Lower leg skin (tissue), 4 donors: ENCODE data around the gene DISP3. TPM values are rescaled to one million over a fixed set of nuclear protein-coding genes. Genes with fewer than 3 reads are reported as not detected.
A peak's percentile ranks its signal among the peaks of the same experiment; 100 is the strongest.

Experiments
- DNase-seq, 2 donors: peaks; one replicate each; pipeline ENCODE4 v3.0.0-alpha.2; 2019; ENCODE audit warnings: low spot score in 2 of 2
- H3K4me3 ChIP-seq: fragments of 200-600 bp; sonication (generic); 2 replicates; pipeline ENCODE4 v1.5.1; 2017; ENCODE audit warnings: mild to moderate bottlenecking, low read depth; ENCODE audit not compliant: poor library complexity, severe bottlenecking
- CTCF ChIP-seq, 3 donors: fragments of 450-650 bp; IDR thresholded peaks; one replicate each; pipeline ENCODE4 v1.5.1; 2016; ENCODE audit warnings: antibody characterized with exemption in 3 of 3, mild to moderate bottlenecking in 3 of 3, moderate library complexity in 2 of 3
- POLR2A ChIP-seq, 2 donors: fragments of 450-650 bp; IDR thresholded peaks; one replicate each; pipeline ENCODE4 v1.6.1; 2016 to 2017; ENCODE audit warnings: antibody characterized with exemption in 2 of 2, mild to moderate bottlenecking in 1 of 2, moderate library complexity in 1 of 2
- WGBS, 2 donors: methylation state at CpG; one replicate each; pipeline ENCODE4 v1.1.5; 2018; 5-methylcytosine and 5-hydroxymethylcytosine counted together
- intact Hi-C: fragments of 100-400 bp; cut with DNase I; formaldehyde crosslinking; loops from one replicate; pipeline ENCODE4 v1.15.0; 2023; ENCODE audit warnings: low total_unique reads
- total RNA-seq, 4 donors: library from RNA; depleted of rRNA; stranded (reverse); fragments of >200 nt; gene quantifications; one replicate each; pipeline ENCODE4 v1.1.0, GENCODE V29; 2016

The DISP3 gene
- total RNA-seq, result not detected

- H3K4me3 ChIP-seq, result peak within 1 kb of the TSS; percentile 13
- TF ChIP-seq POLR2A (IDR thresholded peaks at IDR 0.05), result no peak
- no peak for TF ChIP-seq CTCF (IDR thresholded peaks at IDR 0.05)
- 0 to 1% methylated on average over 6 to 71 of the region's 96 CpGs for WGBS, 2 donors
- intact Hi-C loops, result no loop called here
- no peak for DNase-seq
Observed at GRCh38 chr1:11478571-11479374, at the start of gene DISP3. TSS of gene DISP3 (plus strand) at chr1:11479155. CDS start at chr1:11500993, 21,838 bp downstream.

- no peak overlapping the region for H3K4me3 ChIP-seq
- 77 to 78% methylated on average over 5 to 6 of the region's 6 CpGs for WGBS, 2 donors
- no peak for DNase-seq
- no peak for TF ChIP-seq CTCF (IDR thresholded peaks at IDR 0.05)
- no peak for TF ChIP-seq POLR2A (IDR thresholded peaks at IDR 0.05)
- intact Hi-C loops, result no loop called here
Observed at GRCh38 chr1:11429226-11429625, 49.7 kb upstream of the DISP3 start.

- intact Hi-C loops, result no loop called here
- DNase-seq, result no peak
- H3K4me3 ChIP-seq, result no peak overlapping the region
- WGBS, 2 donors, result 87 to 88% methylated on average over 10 of the region's 10 CpGs
- no peak for TF ChIP-seq POLR2A (IDR thresholded peaks at IDR 0.05)
- TF ChIP-seq CTCF (IDR thresholded peaks at IDR 0.05), result no peak
Observed at GRCh38 chr1:11429935-11430334, 49.0 kb upstream of the DISP3 start.

- no peak overlapping the region for H3K4me3 ChIP-seq
- 76 to 78% methylated on average over 16 of the region's 16 CpGs for WGBS, 2 donors
- intact Hi-C loops, result no loop called here
- TF ChIP-seq POLR2A (IDR thresholded peaks at IDR 0.05) (no peak), CTCF (IDR thresholded peaks at IDR 0.05) (no peak)
- no peak for DNase-seq
Observed at GRCh38 chr1:11431941-11432507, 46.9 kb upstream of the DISP3 start.

GRCh38 chr1:11432526-11432925, 46.4 kb upstream of the DISP3 start:
- intact Hi-C loops, result no loop called here
- no peak for DNase-seq
- TF ChIP-seq CTCF (IDR thresholded peaks at IDR 0.05), result no peak
- H3K4me3 ChIP-seq, result no peak overlapping the region
- 77 to 84% methylated on average over 4 of the region's 4 CpGs for WGBS, 2 donors
